ENCODE results near the gene MAPK9.
"Not testable (repeated sequence)": the region's sequence is repeated elsewhere in the genome, so short reads cannot be mapped to it uniquely, and the experiment has no call there.

The MAPK9 gene

GRCh38 chr5:180222056-180222455 is 69.8 kb downstream of the MAPK9 start:
- no peak for DNase-seq

GRCh38 chr5:180217797-180218196 is 74.1 kb downstream of the MAPK9 start:
- no peak for DNase-seq

- DNase-seq: no peak
Observed at GRCh38 chr5:180216646-180217171, 75.2 kb downstream of the MAPK9 start.

GRCh38 chr5:180215783-180216630 is 75.9 kb downstream of the MAPK9 start:
- DNase-seq: no peak

GRCh38 chr5:180214870-180215770 is 76.8 kb downstream of the MAPK9 start:
- no peak for DNase-seq

GRCh38 chr5:180213657-180214207 is 78.2 kb downstream of the MAPK9 start:
- no peak for DNase-seq

- no peak for DNase-seq
Observed at GRCh38 chr5:180213256-180213600, 78.7 kb downstream of the MAPK9 start.

GRCh38 chr5:180212363-180213255 is 79.3 kb downstream of the MAPK9 start:
- DNase-seq: no peak

- no peak for DNase-seq
Observed at GRCh38 chr5:180211761-180212035, 80.2 kb downstream of the MAPK9 start.

- no peak for DNase-seq
Observed at GRCh38 chr5:180210961-180211760, 80.7 kb downstream of the MAPK9 start.

GRCh38 chr5:180210077-180210476 is 81.8 kb downstream of the MAPK9 start:
- DNase-seq: not testable (repeated sequence)

- DNase-seq: no peak
Observed at GRCh38 chr5:180209137-180209581, 82.7 kb downstream of the MAPK9 start, which contains the start of gene RASGEF1C. Gene RASGEF1C (minus strand): TSS chr5:180209211. CDS start chr5:180138052, 71,159 bp downstream.

GRCh38 chr5:180208435-180209081 is 83.3 kb downstream of the MAPK9 start:
- DNase-seq: no peak

- no peak for DNase-seq
Observed at GRCh38 chr5:180208038-180208434, 83.8 kb downstream of the MAPK9 start.

GRCh38 chr5:180207593-180207992 is 84.3 kb downstream of the MAPK9 start:
- DNase-seq: no peak

GRCh38 chr5:180206993-180207392 is 84.9 kb downstream of the MAPK9 start:
- no peak for DNase-seq

- no peak for DNase-seq
Observed at GRCh38 chr5:180205916-180206315, 86.0 kb downstream of the MAPK9 start.

GRCh38 chr5:180204276-180204819 is 87.5 kb downstream of the MAPK9 start:
- DNase-seq: no peak

- DNase-seq: no peak
Observed at GRCh38 chr5:180202939-180203573, 88.8 kb downstream of the MAPK9 start.

Data from NCI-H2107 (cell line).